A673 (cell line): ENCODE data around the gene RNPEPL1.

Source experiments
- EZH2 ChIP-seq: fragments of 200-600 bp; sonication (generic); IDR thresholded peaks from 2 replicates; pipeline ENCODE4 v1.6.1; 2017; ENCODE audit warnings: borderline replicate concordance, low read depth, mild to moderate bottlenecking, mixed read lengths, antibody characterized with exemption, low read length; ENCODE audit not compliant: poor library complexity, severe bottlenecking
- TF ChIP-seq, protein P1 (sequence below): fragments of 300-800, 200-600 bp; sonication (generic); conservative IDR thresholded peaks from 2 replicates; pipeline ENCODE4 v1.5.1; 2017; ENCODE audit warnings: low read depth, mild to moderate bottlenecking, antibody characterized with exemption, low read length, moderate library complexity, mixed read lengths

DNA sequence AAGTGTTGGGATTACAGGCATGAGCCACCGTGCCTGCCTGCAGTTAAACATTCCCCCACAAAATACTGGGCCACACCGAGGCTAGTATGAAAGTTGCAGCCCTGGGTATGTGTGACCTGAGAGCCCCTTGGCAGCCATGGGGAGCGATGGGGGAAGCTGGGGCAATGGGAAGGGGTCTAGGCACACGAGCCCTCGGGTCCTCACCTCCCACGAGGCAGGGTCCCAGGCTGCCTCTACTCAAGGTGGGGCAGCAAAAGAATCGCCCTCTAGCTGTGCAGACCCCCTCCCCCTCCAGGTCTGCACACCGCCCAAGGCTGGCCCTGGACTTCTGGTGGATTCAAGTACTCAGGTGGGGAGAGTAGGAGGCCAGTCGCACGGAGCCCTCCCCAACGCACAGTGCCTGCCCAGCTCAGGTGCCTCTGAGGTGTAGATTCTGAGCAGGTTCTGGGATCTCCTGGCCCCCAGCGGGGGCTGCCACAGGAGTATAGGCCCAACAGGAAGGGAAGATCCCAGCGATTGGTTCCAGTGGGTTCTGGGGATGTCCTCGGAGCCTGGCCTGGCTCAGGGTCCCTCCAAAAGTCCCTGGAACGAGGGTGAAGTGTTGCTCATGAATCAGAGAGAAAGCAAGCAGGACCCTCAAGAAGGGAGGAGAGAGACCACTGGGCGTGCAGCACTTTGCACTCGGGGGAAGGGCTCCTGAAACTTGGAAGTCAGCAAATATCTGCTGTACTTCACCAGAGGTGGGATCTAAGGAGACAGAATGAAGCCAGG, 59.6 kb downstream of the RNPEPL1 start:
- TF ChIP-seq EZH2, result no peak
- TF ChIP-seq, protein P1, sequence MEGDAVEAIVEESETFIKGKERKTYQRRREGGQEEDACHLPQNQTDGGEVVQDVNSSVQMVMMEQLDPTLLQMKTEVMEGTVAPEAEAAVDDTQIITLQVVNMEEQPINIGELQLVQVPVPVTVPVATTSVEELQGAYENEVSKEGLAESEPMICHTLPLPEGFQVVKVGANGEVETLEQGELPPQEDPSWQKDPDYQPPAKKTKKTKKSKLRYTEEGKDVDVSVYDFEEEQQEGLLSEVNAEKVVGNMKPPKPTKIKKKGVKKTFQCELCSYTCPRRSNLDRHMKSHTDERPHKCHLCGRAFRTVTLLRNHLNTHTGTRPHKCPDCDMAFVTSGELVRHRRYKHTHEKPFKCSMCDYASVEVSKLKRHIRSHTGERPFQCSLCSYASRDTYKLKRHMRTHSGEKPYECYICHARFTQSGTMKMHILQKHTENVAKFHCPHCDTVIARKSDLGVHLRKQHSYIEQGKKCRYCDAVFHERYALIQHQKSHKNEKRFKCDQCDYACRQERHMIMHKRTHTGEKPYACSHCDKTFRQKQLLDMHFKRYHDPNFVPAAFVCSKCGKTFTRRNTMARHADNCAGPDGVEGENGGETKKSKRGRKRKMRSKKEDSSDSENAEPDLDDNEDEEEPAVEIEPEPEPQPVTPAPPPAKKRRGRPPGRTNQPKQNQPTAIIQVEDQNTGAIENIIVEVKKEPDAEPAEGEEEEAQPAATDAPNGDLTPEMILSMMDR, result no peak
